ENCODE measurements around the gene TLR10. TPM values are rescaled to one million over a fixed set of nuclear protein-coding genes. Genes with fewer than 3 reads are reported as not detected.

Gene TLR10
- total and polyA plus RNA-seq, 11 donors = 0.18 to 0.24 TPM; not detected in 9

DNA sequence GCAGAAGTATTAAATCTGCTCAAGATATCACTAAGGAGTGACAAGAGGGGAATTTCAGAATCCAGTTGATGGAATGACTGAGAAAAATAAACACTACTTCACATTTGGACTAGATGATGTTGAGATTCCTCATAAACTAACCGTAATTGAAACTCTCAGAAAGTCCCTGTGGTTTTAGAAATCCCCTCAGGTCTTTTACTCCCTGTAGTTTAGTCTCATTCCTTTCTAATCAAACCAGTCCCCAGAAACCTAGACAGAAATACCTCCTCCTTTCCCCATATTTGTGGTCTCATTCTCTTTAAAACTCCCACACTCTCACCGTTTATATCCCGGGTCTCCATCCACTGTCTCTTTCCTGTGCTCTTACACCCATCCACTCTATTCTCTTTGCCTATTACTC is 36.8 kb upstream of the TLR10 start:
- 70 to 80% (median 76%) methylated on average over 3 of the region's 3 CpGs for WGBS, 4 donors
- Histone ChIP-seq H3K4me3 (no peak overlapping the region), H3K4me1 (peaks cover 0 to 16% (median 0%) of the 10 kb centered on the region in 12 donors), H3K27ac (no peak overlapping the region), H3K27me3 (no peaks in the 10 kb centered on the region), H3K36me3 (no peaks in the 10 kb centered on the region), H3K9me3 (peaks cover 0 to 17% (median 2%) of the 10 kb centered on the region in 12 donors)
- no peak for ATAC-seq
- no peak for DNase-seq
- intact Hi-C loops (cut with DNase I) = no loop called here
- TF ChIP-seq, protein P1, sequence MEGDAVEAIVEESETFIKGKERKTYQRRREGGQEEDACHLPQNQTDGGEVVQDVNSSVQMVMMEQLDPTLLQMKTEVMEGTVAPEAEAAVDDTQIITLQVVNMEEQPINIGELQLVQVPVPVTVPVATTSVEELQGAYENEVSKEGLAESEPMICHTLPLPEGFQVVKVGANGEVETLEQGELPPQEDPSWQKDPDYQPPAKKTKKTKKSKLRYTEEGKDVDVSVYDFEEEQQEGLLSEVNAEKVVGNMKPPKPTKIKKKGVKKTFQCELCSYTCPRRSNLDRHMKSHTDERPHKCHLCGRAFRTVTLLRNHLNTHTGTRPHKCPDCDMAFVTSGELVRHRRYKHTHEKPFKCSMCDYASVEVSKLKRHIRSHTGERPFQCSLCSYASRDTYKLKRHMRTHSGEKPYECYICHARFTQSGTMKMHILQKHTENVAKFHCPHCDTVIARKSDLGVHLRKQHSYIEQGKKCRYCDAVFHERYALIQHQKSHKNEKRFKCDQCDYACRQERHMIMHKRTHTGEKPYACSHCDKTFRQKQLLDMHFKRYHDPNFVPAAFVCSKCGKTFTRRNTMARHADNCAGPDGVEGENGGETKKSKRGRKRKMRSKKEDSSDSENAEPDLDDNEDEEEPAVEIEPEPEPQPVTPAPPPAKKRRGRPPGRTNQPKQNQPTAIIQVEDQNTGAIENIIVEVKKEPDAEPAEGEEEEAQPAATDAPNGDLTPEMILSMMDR (IDR thresholded peaks at IDR 0.05) = no peak
- no peak for TF ChIP-seq POLR2A (IDR thresholded peaks at IDR 0.05)

DNA sequence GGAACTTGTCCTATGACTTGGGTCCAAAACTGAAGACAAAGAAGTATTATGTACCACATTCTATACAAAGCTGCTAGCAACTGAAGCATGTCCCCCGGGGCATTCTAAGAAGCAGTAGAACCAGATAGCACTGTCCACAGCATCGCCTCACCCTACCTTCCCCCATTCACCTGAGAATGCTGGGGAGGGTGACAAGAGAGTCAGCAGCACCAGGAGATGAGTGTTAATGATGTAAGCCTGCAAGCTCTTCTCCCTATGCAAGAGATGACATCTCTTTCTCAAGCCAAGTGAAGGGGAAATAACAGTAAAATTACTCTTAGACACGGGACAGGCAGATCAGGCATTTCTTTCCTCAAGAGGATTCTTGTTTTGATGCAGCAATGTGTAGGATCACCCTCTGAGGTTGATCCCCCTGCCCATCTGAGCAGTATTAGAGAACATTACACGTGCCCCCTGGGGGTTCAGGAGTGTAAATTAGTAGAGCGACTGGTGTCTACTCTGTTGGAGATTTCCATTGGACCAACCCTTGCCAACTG is 35.7 kb upstream of the TLR10 start:
- no peak for TF ChIP-seq POLR2A (IDR thresholded peaks at IDR 0.05)
- TF ChIP-seq, protein P1 (IDR thresholded peaks at IDR 0.05) = no peak
- Histone ChIP-seq H3K9me3 (peaks cover 0 to 17% (median 2%) of the 10 kb centered on the region in 12 donors), H3K36me3 (no peaks in the 10 kb centered on the region), H3K4me1 (peaks cover 0 to 24% (median 0%) of the 10 kb centered on the region in 12 donors), H3K27me3 (no peaks in the 10 kb centered on the region), H3K27ac (no peak overlapping the region), H3K4me3 (no peak overlapping the region)
- WGBS, 4 donors = 63 to 71% (median 66%) methylated on average over 5 of the region's 5 CpGs
- intact Hi-C loops (cut with DNase I) = no loop called here
- ATAC-seq (no peak), DNase-seq (no peak)

DNA sequence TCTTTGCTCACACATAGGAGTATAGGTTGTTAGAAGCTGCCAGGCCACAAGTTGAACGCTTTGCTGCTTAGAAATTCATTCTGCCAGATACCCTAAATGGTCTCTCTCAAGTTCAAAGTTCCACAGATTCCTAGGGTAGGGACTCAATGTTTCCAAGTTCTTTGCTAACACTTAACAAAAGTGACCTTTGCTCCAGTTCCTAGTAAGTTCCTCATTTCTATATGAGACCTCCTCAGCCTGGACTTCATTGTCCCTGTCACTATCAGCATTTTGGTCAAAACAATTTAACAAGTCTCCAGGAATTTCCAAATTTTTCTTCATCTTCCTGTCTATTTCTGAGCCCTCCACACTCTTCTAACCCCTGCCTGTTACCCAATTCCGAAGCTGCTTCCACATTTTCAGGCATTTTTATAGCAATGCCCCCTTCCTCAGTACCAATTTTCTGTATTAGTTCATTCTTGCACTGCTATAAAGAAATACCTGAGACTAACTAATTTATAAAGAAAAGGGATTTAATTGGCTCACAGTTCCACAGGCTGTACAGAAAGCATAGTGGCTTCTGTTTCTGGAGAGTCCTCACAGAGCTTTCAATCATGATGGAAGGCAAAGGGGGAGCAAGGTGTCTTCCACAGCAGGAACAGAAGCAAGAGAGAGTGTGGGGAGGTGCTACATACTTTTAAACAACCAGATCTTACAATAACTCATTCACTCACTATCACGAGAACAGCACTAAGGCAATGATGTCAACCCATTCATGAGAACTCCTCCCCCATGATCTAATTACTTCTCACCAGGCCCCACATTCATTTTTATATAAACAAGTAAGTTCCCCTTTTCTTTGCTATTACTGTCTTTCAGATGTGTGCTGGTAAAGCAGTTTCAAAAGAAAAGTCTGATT is 33.3 kb upstream of the TLR10 start:
- ATAC-seq (peak in 3 of 4 donors; percentile 32 to 47 (median 41)), DNase-seq (no peak)
- intact Hi-C loops (cut with DNase I) = no loop called here
- Histone ChIP-seq H3K27me3 (no peaks in the 10 kb centered on the region), H3K36me3 (no peaks in the 10 kb centered on the region), H3K4me3 (peak overlapping the region in 1 of 12 donors; percentile 32), H3K4me1 (peaks cover 0 to 36% (median 0%) of the 10 kb centered on the region in 12 donors), H3K27ac (peak overlapping the region in 4 of 12 donors; percentile 22 to 91 (median 43)), H3K9me3 (peaks cover 0 to 8% (median 0%) of the 10 kb centered on the region in 12 donors)
- WGBS, 4 donors = 58 to 68% (median 67%) methylated on average over 3 of the region's 3 CpGs
- no peak for TF ChIP-seq POLR2A (IDR thresholded peaks at IDR 0.05)
- TF ChIP-seq, protein P1 (IDR thresholded peaks at IDR 0.05) = no peak

DNA sequence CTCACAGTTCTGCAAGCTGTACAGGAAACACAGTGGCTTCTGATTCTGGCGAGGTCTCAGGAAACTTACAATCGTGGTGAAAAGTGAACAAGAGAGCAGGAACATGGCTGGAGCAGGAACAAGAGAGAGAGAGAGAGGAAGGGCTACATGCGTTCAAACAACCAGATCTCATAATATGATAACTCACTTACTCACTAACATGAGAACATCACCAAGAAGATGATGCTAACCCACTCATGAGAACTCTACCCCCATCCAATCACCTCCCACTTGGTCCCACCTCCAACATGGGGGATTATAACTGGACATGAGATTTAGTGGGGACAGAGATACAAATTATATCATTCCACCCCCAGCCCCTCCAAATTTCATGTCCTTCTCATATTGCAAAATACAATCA is 31.6 kb upstream of the TLR10 start:
- no peak for ATAC-seq
- H3K4me1 ChIP-seq = peaks cover 0 to 39% (median 0%) of the 10 kb centered on the region in 12 donors
- no peaks in the 10 kb centered on the region for H3K36me3 ChIP-seq
- no peak overlapping the region for H3K4me3 ChIP-seq
- no peaks in the 10 kb centered on the region for H3K27me3 ChIP-seq
- no peak for TF ChIP-seq POLR2A (IDR thresholded peaks at IDR 0.05)
- TF ChIP-seq, protein P1 (IDR thresholded peaks at IDR 0.05) = no peak
- peaks cover 0 to 8% (median 0%) of the 10 kb centered on the region in 12 donors for H3K9me3 ChIP-seq
- no peak overlapping the region for H3K27ac ChIP-seq
- intact Hi-C loops (cut with DNase I) = no loop called here
- no peak for DNase-seq
- 51 to 61% (median 58%) methylated on average over 3 of the region's 3 CpGs for WGBS, 4 donors

All from heart left ventricle (tissue), 16 donors.